DOHH2 (cell line): ENCODE results near the gene SDCBP2.

ENCODE experiments used
- H3F3A ChIP-seq: fragments of 200-600 bp; sonication (generic), shearing (Covaris generic); 2 replicates; pipeline ENCODE4 v1.6.0; 2016; ENCODE audit warnings: antibody characterized with exemption, mild to moderate bottlenecking; ENCODE audit not compliant: control insufficient read depth, insufficient read depth
- H3K27ac ChIP-seq: fragments of 200-600 bp; sonication (generic); 2 replicates; pipeline ENCODE4 v1.5.1; 2014; ENCODE audit warnings: low read depth, mild to moderate bottlenecking, low read length, moderate library complexity
- H3K27me3 ChIP-seq: fragments of 200-600 bp; sonication (generic); 2 replicates; pipeline ENCODE4 v1.6.1; 2014; ENCODE audit warnings: mild to moderate bottlenecking, low read length, mixed read lengths; ENCODE audit not compliant: control insufficient read depth
- H3K36me3 ChIP-seq: fragments of 200-600 bp; sonication (generic); 2 replicates; pipeline ENCODE4 v1.6.1; 2014; ENCODE audit warnings: mild to moderate bottlenecking, low read length, moderate library complexity, mixed read lengths; ENCODE audit not compliant: control insufficient read depth
- H3K4me1 ChIP-seq: fragments of 200-600 bp; sonication (generic); 2 replicates; pipeline ENCODE4 v1.6.1; 2014; ENCODE audit warnings: mild to moderate bottlenecking, low read length, mixed read lengths; ENCODE audit not compliant: control insufficient read depth
- H3K4me2 ChIP-seq: fragments of 200-600 bp; sonication (generic); 2 replicates; pipeline ENCODE4 v1.6.0; 2014; ENCODE audit warnings: mild to moderate bottlenecking, low read length, moderate library complexity
- H3K4me3 ChIP-seq: fragments of 200-600 bp; sonication (generic); 2 replicates; pipeline ENCODE4 v1.5.1; 2014; ENCODE audit warnings: mild to moderate bottlenecking, low read length, mixed read lengths
- H3K79me2 ChIP-seq: fragments of 200-600 bp; sonication (generic); 2 replicates; pipeline ENCODE4 v1.6.1; 2014; ENCODE audit warnings: mild to moderate bottlenecking, low read length, mixed read lengths; ENCODE audit not compliant: control insufficient read depth
- H3K9me2 ChIP-seq: fragments of 200-600 bp; sonication (generic); replicated peaks from 2 replicates; pipeline ENCODE4 v1.6.1; 2014; ENCODE audit warnings: mild to moderate bottlenecking, low read length, mixed read lengths; ENCODE audit not compliant: control insufficient read depth
- H3K9me3 ChIP-seq: fragments of 200-600 bp; sonication (generic); 2 replicates; pipeline ENCODE4 v1.6.1; 2014; ENCODE audit warnings: antibody characterized with exemption, low read length, mixed read lengths; ENCODE audit not compliant: control insufficient read depth, insufficient read depth
- H4K20me1 ChIP-seq: fragments of 200-600 bp; sonication (generic); 2 replicates; pipeline ENCODE4 v1.6.0; 2014; ENCODE audit warnings: low read depth, mild to moderate bottlenecking, antibody characterized with exemption, low read length, moderate library complexity; ENCODE audit not compliant: control insufficient read depth, insufficient read depth
- CTCF ChIP-seq: fragments of 200-600 bp; sonication (generic); IDR thresholded peaks from one replicate; pipeline ENCODE4 v1.5.1; 2014; ENCODE audit warnings: antibody characterized with exemption, mild to moderate bottlenecking, low read depth, low read length; ENCODE audit not compliant: poor library complexity, severe bottlenecking
- EZH2phosphoT487 ChIP-seq: fragments of 200-600 bp; sonication (generic); IDR thresholded peaks from 2 replicates; pipeline ENCODE4 v1.6.1; 2017; ENCODE audit warnings: borderline replicate concordance, mild to moderate bottlenecking, antibody characterized with exemption, low read length, moderate library complexity, mixed read lengths

The SDCBP2 gene

GRCh38 chr20:1337441-1337840 is 8.5 kb upstream of the SDCBP2 start:
- Histone ChIP-seq H3K9me3 (no peaks in the 10 kb centered on the region), H3K4me3 (no peak overlapping the region), H3F3A (no peaks in the 10 kb centered on the region), H4K20me1 (no peaks in the 10 kb centered on the region), H3K4me2 (no peak overlapping the region), H3K36me3 (peaks cover 8% of the 10 kb centered on the region), H3K9me2 (no peaks in the 10 kb centered on the region), H3K27ac (no peak overlapping the region), H3K4me1 (peaks cover 13% of the 10 kb centered on the region), H3K79me2 (peaks cover 5% of the 10 kb centered on the region), H3K27me3 (no peaks in the 10 kb centered on the region)
- no peak for TF ChIP-seq CTCF
- TF ChIP-seq EZH2phosphoT487, result no peak

GRCh38 chr20:1336699-1337367 is 7.9 kb upstream of the SDCBP2 start:
- Histone ChIP-seq H3K36me3 (peaks cover 14% of the 10 kb centered on the region), H3F3A (no peaks in the 10 kb centered on the region), H3K9me3 (no peaks in the 10 kb centered on the region), H3K4me2 (no peak overlapping the region), H3K27ac (no peak overlapping the region), H3K79me2 (peaks cover 10% of the 10 kb centered on the region), H3K4me1 (peaks cover 13% of the 10 kb centered on the region), H3K4me3 (no peak overlapping the region), H3K9me2 (no peaks in the 10 kb centered on the region), H3K27me3 (no peaks in the 10 kb centered on the region), H4K20me1 (no peaks in the 10 kb centered on the region)
- no peak for TF ChIP-seq CTCF
- TF ChIP-seq EZH2phosphoT487, result no peak

- Histone ChIP-seq H3K4me2 (no peak overlapping the region), H3K4me1 (peaks cover 13% of the 10 kb centered on the region), H3K27ac (no peak overlapping the region), H4K20me1 (no peaks in the 10 kb centered on the region), H3F3A (no peaks in the 10 kb centered on the region), H3K79me2 (peaks cover 17% of the 10 kb centered on the region), H3K9me2 (no peaks in the 10 kb centered on the region), H3K36me3 (peaks cover 16% of the 10 kb centered on the region), H3K27me3 (no peaks in the 10 kb centered on the region), H3K9me3 (no peaks in the 10 kb centered on the region), H3K4me3 (no peak overlapping the region)
- TF ChIP-seq CTCF (no peak), EZH2phosphoT487 (no peak)
These were observed 7.2 kb upstream of the SDCBP2 start for GRCh38 chr20:1335961-1336698.
